HTR-8/SVneo (cell line): ENCODE measurements around the gene MS4A15.
A peak's percentile ranks its signal among the peaks of the same experiment; 100 is the strongest.

ENCODE experiments used
- DNase-seq: peaks from one replicate; pipeline ENCODE4 v3.0.0; 2011; ENCODE audit warnings: low spot score, mixed read lengths; ENCODE audit not compliant: insufficient read length
- FAIRE-seq: peaks from 2 replicates; lab custom pipeline; 2011; peaks lifted over from hg19 to GRCh38; lab: Jason Lieb, UNC

The MS4A15 gene

DNA sequence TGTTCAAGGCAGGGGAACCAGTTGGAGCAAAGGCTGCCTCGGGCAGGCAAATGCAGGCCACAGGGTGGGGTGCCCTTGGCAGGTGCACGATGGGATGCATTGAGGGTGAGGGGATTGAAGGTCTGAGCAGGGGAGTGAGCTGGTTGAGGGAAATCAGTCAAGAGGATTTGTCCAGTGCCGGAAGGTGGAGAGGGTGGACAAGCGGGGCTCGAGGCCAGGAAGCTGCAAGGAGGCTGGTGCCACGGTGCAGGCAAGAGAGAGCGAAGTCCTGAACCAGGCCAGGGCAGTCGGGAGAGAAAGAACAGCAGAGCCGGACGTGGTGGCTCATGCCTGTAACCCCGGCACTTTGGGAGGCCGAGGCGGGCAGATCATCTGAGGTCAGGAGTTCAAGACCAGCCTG lies 18.1 kb downstream of the MS4A15 start:
- DNase-seq (no peak), FAIRE-seq (no peak)

- DNase-seq (peak; percentile 83), FAIRE-seq (peak; percentile 75)
Observed at GRCh38 chr11:60775420-60775961, 18.8 kb downstream of the MS4A15 start.

- FAIRE-seq (no peak), DNase-seq (no peak)
Observed at GRCh38 chr11:60776167-60776566, 19.5 kb downstream of the MS4A15 start.

GRCh38 chr11:60777106-60777505 lies 20.4 kb downstream of the MS4A15 start:
- DNase-seq = no peak
- no peak for FAIRE-seq

GRCh38 chr11:60777572-60777971 lies 20.9 kb downstream of the MS4A15 start:
- FAIRE-seq (no peak), DNase-seq (peak; percentile 13)

- no peak for DNase-seq
- no peak for FAIRE-seq
Observed at GRCh38 chr11:60780065-60780464, 23.4 kb downstream of the MS4A15 start.

- DNase-seq (no peak), FAIRE-seq (no peak)
Observed at GRCh38 chr11:60780774-60781173, 24.1 kb downstream of the MS4A15 start.

DNA sequence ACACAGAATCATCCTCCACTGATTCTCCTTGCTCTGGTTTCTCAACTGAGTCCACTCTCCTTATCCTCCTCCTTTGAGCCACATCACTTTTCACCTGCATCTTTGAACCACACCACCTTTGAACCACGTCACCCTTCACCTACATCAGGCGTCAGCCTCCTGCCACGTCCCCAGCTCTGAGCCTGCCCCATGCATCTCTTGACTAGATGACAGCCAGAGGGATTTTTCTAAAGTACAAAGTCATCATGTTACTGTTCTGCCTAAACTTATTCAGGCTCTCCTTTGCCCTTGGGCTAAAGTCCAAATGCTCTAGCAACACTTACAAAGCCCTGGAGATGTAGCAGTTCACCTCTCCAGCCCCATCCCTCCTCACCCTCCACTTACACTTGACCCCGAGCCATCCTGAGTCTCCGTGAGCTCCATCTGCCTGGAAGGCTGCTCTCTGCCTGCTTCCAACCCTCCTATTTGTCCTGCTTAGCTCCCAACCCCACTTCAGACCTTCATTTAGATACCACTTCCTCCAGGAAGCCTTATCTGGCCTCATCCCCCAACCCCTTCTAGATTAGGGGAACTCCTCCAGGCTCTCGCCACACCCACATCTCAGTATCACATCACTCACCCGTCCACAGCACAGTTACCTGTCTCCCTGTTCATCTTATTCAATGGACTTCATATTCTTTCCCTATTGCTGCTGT lies 24.8 kb downstream of the MS4A15 start:
- no peak for DNase-seq
- FAIRE-seq = no peak

GRCh38 chr11:60781981-60782316 lies 25.3 kb downstream of the MS4A15 start:
- DNase-seq (no peak), FAIRE-seq (no peak)

- no peak for FAIRE-seq
- no peak for DNase-seq
Observed at GRCh38 chr11:60782393-60783140, 25.9 kb downstream of the MS4A15 start.

- FAIRE-seq = no peak
- no peak for DNase-seq
Observed at GRCh38 chr11:60783141-60783484, 26.4 kb downstream of the MS4A15 start.

DNA sequence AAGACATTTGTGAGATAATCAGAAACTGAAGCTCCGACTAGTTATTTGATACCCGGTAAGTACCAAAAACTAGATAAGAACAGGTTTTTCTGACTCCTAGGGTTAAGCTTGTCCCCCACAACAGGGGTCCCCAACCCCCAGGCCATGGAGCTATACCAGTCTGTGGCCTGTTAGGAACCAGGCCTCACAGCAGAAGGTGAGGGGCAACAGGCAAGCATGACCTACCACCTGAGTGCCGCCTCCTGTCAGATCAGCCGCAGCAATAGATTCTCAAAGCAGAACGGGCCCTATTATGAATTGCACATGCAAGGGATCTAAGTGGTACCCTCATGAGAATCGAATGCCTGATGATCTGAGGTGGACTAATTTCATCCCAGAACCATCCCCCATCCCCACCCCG lies 27.2 kb downstream of the MS4A15 start:
- FAIRE-seq = no peak

DNA sequence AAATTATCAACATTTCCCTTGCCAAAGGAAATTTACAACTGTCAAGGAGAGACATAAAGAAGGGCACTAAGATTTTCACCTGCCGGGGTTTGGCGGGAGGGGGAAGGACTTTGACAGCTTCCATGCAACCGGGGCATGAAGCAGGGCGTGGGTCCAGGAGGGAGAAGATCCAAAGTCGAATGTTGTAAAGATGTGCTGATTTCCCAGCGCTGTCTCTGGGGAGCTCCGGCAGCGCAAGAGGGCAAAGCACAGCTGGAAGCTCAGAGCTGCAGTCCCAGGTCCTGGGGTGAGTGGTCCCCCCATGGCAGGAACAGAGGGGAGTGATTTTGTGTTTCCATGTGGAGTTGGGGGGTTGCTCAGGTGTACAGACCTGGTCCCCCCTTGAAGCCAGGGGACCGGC lies 28.5 kb downstream of the MS4A15 start, which contains the start of gene MS4A10:
Gene MS4A10 (plus strand): TSS at position 198 of the 400 bp plus-strand sequence. CDS start 5,003 bp downstream, outside the sequence.
- no peak for DNase-seq
- no peak for FAIRE-seq

More for the DNA sequence above, 27.2 kb downstream of the MS4A15 start:
- DNase-seq = no peak

- no peak for DNase-seq
- FAIRE-seq = no peak
Observed at GRCh38 chr11:60785806-60786361, 29.2 kb downstream of the MS4A15 start.

DNA sequence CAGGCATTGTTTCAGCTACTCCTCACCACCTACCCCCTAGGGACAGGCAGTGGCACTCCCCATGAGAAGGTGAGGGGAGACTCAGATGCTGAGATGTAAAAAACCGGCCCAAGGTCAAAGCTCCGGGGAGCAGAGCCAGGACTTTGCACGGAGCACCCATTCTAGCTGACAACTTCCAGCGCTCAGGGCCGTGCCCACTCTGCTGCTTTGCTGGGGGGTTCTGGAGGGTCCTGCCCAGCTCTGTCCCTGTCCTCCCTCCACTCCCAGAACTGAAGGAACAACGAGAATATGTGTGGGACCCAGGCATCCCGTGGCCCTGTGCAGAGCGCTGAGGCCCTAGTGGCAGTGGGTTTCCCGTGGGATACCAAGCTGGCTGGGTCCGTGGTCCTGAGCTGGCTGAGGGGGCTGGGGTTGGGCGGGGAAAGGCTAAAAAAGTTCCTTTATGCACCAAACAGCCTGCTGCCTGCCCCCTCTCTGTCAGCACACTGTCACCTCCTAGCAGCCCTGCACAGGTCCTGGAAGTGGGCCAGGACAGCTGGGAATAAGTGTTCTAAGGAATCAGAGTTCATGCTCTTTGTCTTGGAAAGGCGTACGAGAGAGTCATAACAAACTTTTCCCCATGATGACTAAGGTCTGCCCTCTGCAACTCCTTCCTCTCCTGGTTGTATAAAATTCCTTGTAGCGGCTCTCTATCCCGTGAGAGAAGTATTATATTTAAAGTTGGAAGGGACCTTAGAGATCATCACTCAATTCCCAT lies 30.3 kb downstream of the MS4A15 start:
- FAIRE-seq (no peak), DNase-seq (no peak)

DNA sequence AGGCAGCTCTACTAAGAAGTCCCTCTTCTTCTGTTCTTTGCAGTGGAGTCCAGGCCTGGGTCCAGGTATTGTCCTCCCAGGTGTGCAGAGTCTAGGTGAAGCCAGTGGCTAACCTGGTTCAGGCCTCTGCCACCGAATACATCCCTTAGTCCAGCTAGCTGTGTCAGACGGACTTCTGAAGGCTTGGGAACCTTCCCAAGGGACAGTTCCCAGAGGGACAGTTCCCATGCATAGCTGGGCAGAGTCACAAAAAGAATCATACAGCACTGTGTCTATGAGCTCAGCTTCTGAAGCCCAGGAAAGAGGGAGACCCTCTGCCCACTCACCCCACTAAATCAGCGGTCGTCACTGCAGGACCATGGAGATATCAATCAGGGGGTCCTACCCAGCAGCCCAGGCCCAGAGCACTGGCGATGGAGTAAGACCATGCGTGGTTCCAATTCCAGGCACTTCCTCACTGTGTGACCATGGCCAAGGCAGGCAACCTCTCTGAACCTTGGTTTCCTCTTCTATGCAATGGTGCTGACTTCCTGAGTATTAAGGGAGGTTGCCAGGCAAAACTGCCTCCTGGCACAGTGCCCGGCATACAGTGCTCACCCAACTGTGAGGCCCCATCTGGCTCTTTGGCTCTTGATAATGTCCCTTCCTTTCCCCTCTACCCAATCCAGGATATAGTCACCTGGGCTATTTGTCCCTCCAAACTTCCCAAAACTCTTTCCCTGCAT lies 31.9 kb downstream of the MS4A15 start:
- FAIRE-seq (no peak), DNase-seq (no peak)

GRCh38 chr11:60790726-60791125 lies 34.1 kb downstream of the MS4A15 start:
- DNase-seq (no peak), FAIRE-seq (no peak)

- DNase-seq = no peak
- no peak for FAIRE-seq
Observed at GRCh38 chr11:60791153-60791933, 34.7 kb downstream of the MS4A15 start.

DNA sequence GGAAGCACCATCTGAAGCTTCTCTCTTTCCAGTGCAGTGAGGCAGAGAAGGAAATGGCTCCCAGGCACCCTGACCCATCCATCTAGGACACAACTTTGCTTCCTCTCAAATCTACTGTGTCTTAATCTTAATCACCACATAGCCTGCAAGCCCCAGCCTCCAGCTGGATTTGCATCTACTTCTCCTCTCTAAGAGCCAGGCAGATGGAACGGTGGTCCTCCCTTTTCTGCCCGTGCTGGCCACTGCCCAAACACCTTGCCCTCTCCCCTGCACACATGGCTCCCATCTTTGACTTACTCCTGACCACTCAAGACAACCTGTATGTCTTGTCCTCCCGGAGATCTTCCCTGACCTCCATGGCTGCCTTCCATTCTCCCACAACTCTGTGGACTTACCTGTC lies 35.9 kb downstream of the MS4A15 start:
- DNase-seq = no peak
- FAIRE-seq = no peak
